Measurements from ENCODE around the gene PLBD2. TPM values are rescaled to one million over a fixed set of nuclear protein-coding genes. Genes with fewer than 3 reads are reported as not detected.

PLBD2 gene
- total and polyA plus RNA-seq, 10 of the 15 experiments (the other 5 are each of a cell fraction or from before 2014, with no cell fraction given), result 1.4 to 16.6 (median 5.9) TPM

GRCh38 chr12:113392520-113392919 lies 34.1 kb downstream of the PLBD2 start:
- Histone ChIP-seq H3K27me3 (replicated peaks in 1 of 2; ENCODE audit: control insufficient read depth in 2 of 2, insufficient read depth in 2 of 2, low read length in 1 of 2) (no peaks in the 10 kb centered on the region), H3K4me3 (no peak overlapping the region), H3K79me2 (ENCODE audit: control insufficient read depth, insufficient read depth, low read length) (no peaks in the 10 kb centered on the region), H3K4me2 (ENCODE audit: control insufficient read depth, insufficient read depth) (no peak overlapping the region), H3K27ac (ENCODE audit: control insufficient read depth, insufficient read depth) (no peak overlapping the region), H3K36me3 (ENCODE audit: control insufficient read depth in 2 of 2, insufficient read depth in 2 of 2, low read length in 1 of 2) (no peaks in the 10 kb centered on the region; a peak in 3 of 4 replicates), H3K9ac (ENCODE audit: control insufficient read depth, insufficient read depth, low read length) (no peak overlapping the region), H4K20me1 (ENCODE audit: control insufficient read depth, insufficient read depth) (no peaks in the 10 kb centered on the region), H3K4me1 (ENCODE audit: control insufficient read depth, insufficient read depth, low read length) (no peaks in the 10 kb centered on the region; the same call in 1 of the 2 replicates), H3K9me3 (replicated peaks; ENCODE audit: control insufficient read depth, insufficient read depth, low read length) (no peaks in the 10 kb centered on the region), H2AFZ (ENCODE audit: control insufficient read depth, low read depth, low read length) (no peak overlapping the region)
- intact Hi-C loops (cut with micrococcal nuclease; ENCODE audit: unreplicated experiment) (no loop called here), in situ Hi-C loops (cut with MboI) (no loop called here)
- TF ChIP-seq KLF5 (IDR thresholded peaks at IDR 0.05; ENCODE audit: partially characterized antibody) (no peak), CREM (IDR thresholded peaks at IDR 0.05; ENCODE audit: low read depth) (no peak), E4F1 (IDR thresholded peaks at IDR 0.05; ENCODE audit: borderline replicate concordance, partially characterized antibody) (no peak), CREB1 (IDR thresholded peaks at IDR 0.05; ENCODE audit: low read depth) (no peak), GABPA (IDR thresholded peaks at IDR 0.05; ENCODE audit: low read depth) (no peak), CUX1 (IDR thresholded peaks at IDR 0.05; ENCODE audit: insufficient replicate concordance, low read depth, low read length) (no peak), POLR2A (IDR thresholded peaks at IDR 0.05; ENCODE audit: low read depth, low read length) (no peak), BMI1 (IDR thresholded peaks at IDR 0.05; ENCODE audit: borderline replicate concordance) (no peak), CBX3 (IDR thresholded peaks at IDR 0.05; ENCODE audit: borderline replicate concordance, low read depth) (no peak), ZBTB33 (IDR thresholded peaks at IDR 0.05) (no peak)
- FAIRE-seq (no peak), DNase-seq (ENCODE audit: low read depth, low spot score) (no peak), ATAC-seq (no peak)
- ChIA-PET RAD21 (ENCODE audit: unreplicated experiment) (no interaction called here), POLR2A (no interaction called here), SMC1A (ENCODE audit: uncharacterized antibody, unreplicated experiment) (interaction anchor here (1.4 kb wide), 1 partner anchor 80 kb away, joined by 3 read pairs; no protein-coding TSS in a partner anchor), CTCF (no interaction called here)
- WGBS (ENCODE audit: insufficient coverage, insufficient replicate concordance, low lambda C conversion rate, missing lambda C conversion rate), result 95% methylated on average over 7 of the region's 7 CpGs
- BruUV-seq (replicated peaks), result no TSS peak

Data from GM12878 (cell line).